Endothelial cell of umbilical vein (primary cell): ENCODE results near the gene TULP4. TPM values are rescaled to one million over a fixed set of nuclear protein-coding genes. Genes with fewer than 3 reads are reported as not detected.

ENCODE experiments used
- BruUV-seq: library from RNA; stranded (reverse); fragments of 400-500 nt; replicated peaks from 2 replicates; lab custom pipeline; 2021; lab: Mats Ljungman, UMichigan
- CTCF ChIA-PET: fragments of 300-600, 350-600 bp; sonication (Branson Sonifier 250); formaldehyde crosslinking; loops from one replicate; lab custom pipeline; 2021; ENCODE audit warnings: antibody characterized with exemption, inconsistent platforms; lab: Charles Lee
- POLR2A ChIA-PET: fragments of 300-600, 350-600 bp; sonication (Branson Sonifier 250); formaldehyde crosslinking; loops from one replicate; lab custom pipeline; 2021; ENCODE audit warnings: antibody characterized with exemption, inconsistent platforms; lab: Charles Lee
- DNase-seq: peaks from one replicate; pipeline ENCODE4 v3.0.0-alpha.2; 2011; ENCODE audit warnings: low read depth, low spot score
- FAIRE-seq: peaks from 2 replicates; lab custom pipeline; 2011; peaks lifted over from hg19 to GRCh38; lab: Jason Lieb, UNC
- H2AFZ ChIP-seq: 2 replicates; pipeline ENCODE4 v1.6.0; 2012; ENCODE audit warnings: low read depth, low read length, control low read depth, inconsistent platforms
- H3K27ac ChIP-seq: 2 replicates; pipeline ENCODE4 v1.5.1; 2011; ENCODE audit warnings: low read depth, mild to moderate bottlenecking, control low read depth, low read length, moderate library complexity; ENCODE audit not compliant: insufficient read depth
- H3K27me3 ChIP-seq, 2 experiments: 2 replicates each; pipeline versions ENCODE4 v1.6.0 to v1.6.1; 2011; ENCODE audit warnings: low read length in 2 of 2, mixed read lengths in 1 of 2; ENCODE audit not compliant: control insufficient read depth in 2 of 2, insufficient read depth in 2 of 2
- H3K36me3 ChIP-seq, 2 experiments: 2 replicates in 1 of 2; 3 replicates in 1 of 2; pipeline ENCODE4 v1.5.1; 2011; ENCODE audit warnings: low read length in 2 of 2, mild to moderate bottlenecking in 1 of 2, moderate library complexity in 1 of 2; ENCODE audit not compliant: control insufficient read depth in 2 of 2, insufficient read depth in 2 of 2; ENCODE audit errors: extremely low read depth in 1 of 2
- H3K4me1 ChIP-seq: 3 replicates; pipeline ENCODE4 v1.5.1; 2011; ENCODE audit warnings: mild to moderate bottlenecking, low read length; ENCODE audit not compliant: control insufficient read depth, insufficient read depth; ENCODE audit errors: extremely low read depth
- H3K4me2 ChIP-seq: 2 replicates; pipeline ENCODE4 v1.6.1; 2011; ENCODE audit warnings: low read length, control low read depth, mixed read lengths; ENCODE audit not compliant: insufficient read depth
- H3K4me3 ChIP-seq, 3 experiments: fragments of 200-600 bp in 1 of 3; sonication (generic), shearing (Covaris generic) in 1 of 3; replicated peaks in 1 of 3; 2 replicates each; pipeline ENCODE4 v1.5.1; 2011 to 2016; ENCODE audit warnings: control low read depth in 3 of 3, low read length in 3 of 3, mild to moderate bottlenecking in 2 of 3, inconsistent platforms in 1 of 3, low read depth in 1 of 3, moderate library complexity in 1 of 3; ENCODE audit not compliant: insufficient read depth in 1 of 3
- H3K79me2 ChIP-seq: 2 replicates; pipeline ENCODE4 v1.6.0; 2012; ENCODE audit warnings: low read length, inconsistent platforms; ENCODE audit not compliant: control insufficient read depth, insufficient read depth
- H3K9ac ChIP-seq: replicated peaks from 2 replicates; pipeline ENCODE3; 2011; ENCODE audit warnings: low read length, control low read depth; ENCODE audit not compliant: insufficient read depth; ENCODE audit errors: extremely low read depth
- H3K9me1 ChIP-seq: replicated peaks from 3 replicates; pipeline ENCODE4 v1.6.0; 2011; ENCODE audit warnings: mild to moderate bottlenecking, low read length; ENCODE audit not compliant: control insufficient read depth, insufficient read depth; ENCODE audit errors: extremely low read depth
- H3K9me3 ChIP-seq: replicated peaks from 2 replicates; pipeline ENCODE4 v1.5.1; 2012; ENCODE audit warnings: low read length, inconsistent platforms; ENCODE audit not compliant: control insufficient read depth, insufficient read depth
- H4K20me1 ChIP-seq: replicated peaks from 2 replicates; pipeline ENCODE3; 2011; ENCODE audit warnings: mild to moderate bottlenecking, low read length; ENCODE audit not compliant: control insufficient read depth, insufficient read depth; ENCODE audit errors: extremely low read depth
- CTCF ChIP-seq, 2 donors: IDR thresholded peaks; 1 replicate in 1 of 2; 2 replicates in 1 of 2; pipeline ENCODE4 v1.5.1; 2011; ENCODE audit warnings: low read length in 2 of 2, mild to moderate bottlenecking in 2 of 2, moderate library complexity in 2 of 2, control low read depth in 1 of 2, inconsistent platforms in 1 of 2, low read depth in 1 of 2; ENCODE audit not compliant: insufficient read depth in 1 of 2; ENCODE audit errors: extremely low read depth in 1 of 2
- EZH2 ChIP-seq: IDR thresholded peaks from 2 replicates; pipeline ENCODE4 v1.6.1; 2012; ENCODE audit warnings: borderline replicate concordance, low read depth, mild to moderate bottlenecking, moderate library complexity, low read length, inconsistent platforms; ENCODE audit not compliant: severe bottlenecking
- FOS ChIP-seq: IDR thresholded peaks from 2 replicates; pipeline ENCODE4 v1.6.1; 2011; ENCODE audit warnings: mild to moderate bottlenecking, low read length, moderate library complexity, borderline replicate concordance; ENCODE audit not compliant: insufficient read depth
- GATA2 ChIP-seq: IDR thresholded peaks from 2 replicates; pipeline ENCODE4 v1.7.0; 2011; ENCODE audit warnings: low read depth, mild to moderate bottlenecking, moderate library complexity, mixed read lengths, low read length; ENCODE audit not compliant: insufficient read length, insufficient read depth
- JUN ChIP-seq: IDR thresholded peaks from 2 replicates; pipeline ENCODE4 v1.6.1; 2011; ENCODE audit warnings: borderline replicate concordance, low read depth; ENCODE audit not compliant: insufficient read length, insufficient read depth
- MAX ChIP-seq: IDR thresholded peaks from 2 replicates; pipeline ENCODE4 v1.6.1; 2011; ENCODE audit not compliant: insufficient read depth, insufficient read length
- MYC ChIP-seq: IDR thresholded peaks from one replicate; pipeline ENCODE4 v1.6.1; 2011; ENCODE audit warnings: mild to moderate bottlenecking, low read depth, low read length
- POLR2A ChIP-seq: IDR thresholded peaks from 2 replicates; pipeline ENCODE4 v1.6.1; 2012; ENCODE audit warnings: low read depth, mild to moderate bottlenecking, control low read depth, low read length
- POLR2AphosphoS5 ChIP-seq: IDR thresholded peaks from 2 replicates; pipeline ENCODE4 v1.6.1; 2012; ENCODE audit warnings: low read depth, mild to moderate bottlenecking, control low read depth, low read length, moderate library complexity; ENCODE audit not compliant: insufficient read depth
- dilution Hi-C: fragments of 300-500 bp; cut with MboI; formaldehyde crosslinking; loops from one replicate; pipeline ENCODE4 v1.15.0; 2019; ENCODE audit warnings: low sequenced_read_pairs; ENCODE audit not compliant: extremely low pct_ligation_motif_present
- intact Hi-C: fragments of 100-400 bp; cut with micrococcal nuclease; formaldehyde crosslinking; loops from one replicate; pipeline ENCODE4 v1.10.0; 2022
- polyA plus RNA-seq, 4 experiments: library from polyadenylated mRNA; depleted of rRNA in 3 of 4; stranded (reverse) in 3 of 4; unstranded in 1 of 4; fragments of >200 nt; gene quantifications; 2 replicates each; pipeline versions ENCODE4 v1.2.1 to v1.2.3, GENCODE V29; 2011 to 2012; ENCODE audit warnings: missing spikeins in 1 of 4
- total RNA-seq: library from RNA; stranded (reverse); gene quantifications from 2 replicates; pipeline ENCODE4 v1.2.3, GENCODE V29; 2021

TULP4 gene
- total and polyA plus RNA-seq, 2 donors (not counting 3 experiments of a cell fraction or from before 2014, with no cell fraction given) = 10.8 to 55.1 TPM

- H3K4me2 ChIP-seq = no peak overlapping the region
- H3K4me3 ChIP-seq = no peak overlapping the region
- TF ChIP-seq POLR2AphosphoS5 (no peak), EZH2 (no peak), POLR2A (no peak), MYC (no peak), MAX (no peak), FOS (no peak), JUN (no peak), GATA2 (no peak), CTCF (IDR thresholded peaks at IDR 0.05; ENCODE audit: extremely low read depth in 1 of 2, insufficient read depth in 1 of 2, low read depth in 1 of 2, low read length in 2 of 2) (no peak)
- peaks cover 30% of the 10 kb centered on the region for H3K4me1 ChIP-seq
- H3K79me2 ChIP-seq = no peaks in the 10 kb centered on the region
- DNase-seq (no peak), FAIRE-seq (no peak)
- no peak overlapping the region for H3K9ac ChIP-seq
- intact Hi-C loops (no loop called here), dilution Hi-C loops (no loop called here)
- no peaks in the 10 kb centered on the region for H3K36me3 ChIP-seq
- H3K27ac ChIP-seq = no peak overlapping the region
- no peaks in the 10 kb centered on the region for H3K9me1 ChIP-seq
- no peaks in the 10 kb centered on the region for H3K27me3 ChIP-seq
- H4K20me1 ChIP-seq = no peaks in the 10 kb centered on the region
- no TSS peak for BruUV-seq
- H3K9me3 ChIP-seq = no peaks in the 10 kb centered on the region
- ChIA-PET POLR2A (no interaction called here), CTCF (interaction anchor here (1.0 to 2.8 kb wide), 4 partner anchors 34 to 338 kb away, joined by 3 to 8 read pairs (median 4); no protein-coding TSS in a partner anchor)
- H2AFZ ChIP-seq = no peak overlapping the region
Measured at GRCh38 chr6:158552796-158553138, 240.5 kb downstream of the TULP4 start.
